Heart left ventricle (tissue), 16 donors: ENCODE measurements around the gene NUCB2. TPM values are rescaled to one million over a fixed set of nuclear protein-coding genes. Genes with fewer than 3 reads are reported as not detected.
"Not testable (repeated sequence)": the region's sequence is repeated elsewhere in the genome, so short reads cannot be mapped to it uniquely, and the experiment has no call there.

Experiments used
- ATAC-seq, 4 donors: fragments of 200-7000 bp; cut with Tn5 transposase; one replicate each; pipeline ENCODE4 v1.9.1; 2020 to 2022; ENCODE audit warnings: moderate library complexity in 4 of 4, mild to moderate bottlenecking in 3 of 4, moderate number of reproducible peaks in 1 of 4
- DNase-seq, 5 donors: peaks; one replicate each; pipeline ENCODE4 v3.0.0-alpha.2; 2020
- H3K27ac ChIP-seq, 12 donors: fragments of 200-600 bp; sonication (generic) in 4 of 12; one replicate each; pipeline versions ENCODE4 v1.5.0 to v1.8.0; 2016 to 2022; ENCODE audit warnings: mild to moderate bottlenecking in 2 of 12
- H3K27me3 ChIP-seq, 9 donors: fragments of 200-600 bp; sonication (generic) in 2 of 9; one replicate each; pipeline versions ENCODE4 v1.5.1 to v1.8.0; 2016 to 2022; ENCODE audit warnings: mild to moderate bottlenecking in 3 of 9
- H3K36me3 ChIP-seq, 9 donors: fragments of 200-600 bp; sonication (generic) in 2 of 9; one replicate each; pipeline versions ENCODE4 v1.5.0 to v1.8.0; 2018 to 2022; ENCODE audit warnings: mild to moderate bottlenecking in 2 of 9
- H3K4me1 ChIP-seq, 12 donors: fragments of 200-600 bp; sonication (generic) in 4 of 12; one replicate each; pipeline versions ENCODE4 v1.5.0 to v1.8.0; 2016 to 2022; ENCODE audit warnings: mild to moderate bottlenecking in 3 of 12
- H3K4me3 ChIP-seq, 12 donors: fragments of 200-600 bp; sonication (generic) in 4 of 12; one replicate each; pipeline versions ENCODE4 v1.5.0 to v1.8.0; 2017 to 2022; ENCODE audit warnings: mild to moderate bottlenecking in 9 of 12, moderate library complexity in 4 of 12
- H3K9me3 ChIP-seq, 12 donors: fragments of 200-600 bp; sonication (generic) in 4 of 12; one replicate each; pipeline versions ENCODE4 v1.5.0 to v1.8.0; 2016 to 2022; ENCODE audit warnings: mild to moderate bottlenecking in 1 of 12
- CTCF ChIP-seq, 12 donors: fragments of 200-600 bp; sonication (generic) in 4 of 12; IDR thresholded peaks; one replicate each; pipeline versions ENCODE4 v1.5.0 to v1.8.0; 2018 to 2022; ENCODE audit warnings: antibody characterized with exemption in 12 of 12, mild to moderate bottlenecking in 5 of 12
- POLR2A ChIP-seq, 2 donors: fragments of 450-650 bp; IDR thresholded peaks; one replicate each; pipeline ENCODE4 v1.6.1; 2017; ENCODE audit warnings: antibody characterized with exemption in 2 of 2, mild to moderate bottlenecking in 2 of 2, moderate library complexity in 2 of 2
- WGBS, 4 donors: extraction: QIAGEN DNeasy Blood & Tissue Kit in 2 of 4; methylation state at CpG; one replicate each; pipeline versions ENCODE4 v1.1.5 to v1.1.7; 2013 to 2018; 5-methylcytosine and 5-hydroxymethylcytosine counted together
- intact Hi-C, 10 donors: fragments of 100-400 bp; cut with DNase I; formaldehyde crosslinking; loops; one replicate each; pipeline versions ENCODE4 v1.11.1 to v1.14.2; 2022
- polyA plus RNA-seq, 2 donors: library from polyadenylated mRNA; stranded (reverse); fragments of 200-250 nt; gene quantifications; one replicate each; pipeline ENCODE4 v1.2.3, GENCODE V29; 2013
- total RNA-seq, 9 donors: library from RNA; depleted of rRNA in 2 of 9; stranded (reverse); fragments of >200 nt in 2 of 9; fragmentation: NEBNext Ultra II Directional in 3 of 9; extraction: Animal tissue kit (Norgen Biotek cat#: 25700) in 3 of 9; gene quantifications; one replicate each; pipeline versions ENCODE4 v1.1.0 to v1.2.4, GENCODE V29; 2016 to 2023
- donor health status: ischemic (EF 13 %, LVEDD 7.1; RV severe dilation, severe dysfunction).
- donor health status: healthy with polysubstance abuse.
- donor health status: DM: no; HTN: yes; CAD: no.
- donor health status: DM: no; HTN: no; CAD: no.
- donor health status: ischemic (EF 25% LVEDD 6.9; RV normal size, moderate dysfunction).
- donor health status: ischemic (EF 25% LVEDD 5.7; RV mildly dilated, moderate dysfunction).
- donor health status: healthy.
- donor health status: DM: yes; HTN: yes; CAD: no.
- donor health status: ischemic (EF 35%, LVEDD 5.7; RV mildly dilated, moderate dysfunction).
- donor health status: nonischemic (EF 11% LVEDD 7.7; RV severe dilation, severe dysfunction).
- donor health status: DM: yes; HTN: yes; CAD: no.
- donor health status: PGD.
- donor health status: ischemic (EF 29% LVEDD 5.4; RV normal size, mild dysfunction).
- donor health status: nonischemic (EF 23%, LVEDD 6.1; RV moderate dilation, normal function).

The NUCB2 gene
- total and polyA plus RNA-seq, 11 donors = 41.4 to 180 (median 87.0) TPM

GRCh38 chr11:17230867-17231851, 45.4 kb upstream of the NUCB2 start:
- WGBS, 4 donors = 78 to 85% (median 81%) methylated on average over 3 of the region's 3 CpGs
- ATAC-seq (no peak), DNase-seq (no peak)
- H3K9me3 ChIP-seq = no peaks in the 10 kb centered on the region
- H3K4me3 ChIP-seq = no peak overlapping the region
- H3K4me1 ChIP-seq = peaks cover 0 to 7% (median 0%) of the 10 kb centered on the region in 12 donors
- intact Hi-C loops = loop anchor here in 6 of 10 donors (2.0 to 10.0 kb wide), 8 partner anchors 121 to 296 kb away; partner anchors contain the start of gene NCR3LG1 (in 2 of the 6)
- no peaks in the 10 kb centered on the region for H3K36me3 ChIP-seq
- TF ChIP-seq CTCF (IDR thresholded peaks at IDR 0.05) = no peak
- TF ChIP-seq POLR2A (IDR thresholded peaks at IDR 0.05) = no peak
- no peak overlapping the region for H3K27ac ChIP-seq
- no peaks in the 10 kb centered on the region for H3K27me3 ChIP-seq

- no peak for DNase-seq
- TF ChIP-seq POLR2A (IDR thresholded peaks at IDR 0.05) = no peak
- no peak for TF ChIP-seq CTCF (IDR thresholded peaks at IDR 0.05)
- no peaks in the 10 kb centered on the region for H3K36me3 ChIP-seq
- no peak overlapping the region for H3K4me3 ChIP-seq
- no peak for ATAC-seq
- H3K9me3 ChIP-seq = no peaks in the 10 kb centered on the region
- peaks cover 0 to 7% (median 0%) of the 10 kb centered on the region in 12 donors for H3K4me1 ChIP-seq
- no peaks in the 10 kb centered on the region for H3K27me3 ChIP-seq
- H3K27ac ChIP-seq = no peak overlapping the region
- intact Hi-C loops = loop anchor here in 6 of 10 donors (5.0 to 10.0 kb wide), 7 partner anchors 119 to 294 kb away; partner anchors contain the start of gene NCR3LG1 (in 2 of the 6)
Measured at GRCh38 chr11:17233101-17233500, 43.4 kb upstream of the NUCB2 start.

- intact Hi-C loops = loop anchor here in 4 of 10 donors (10.0 kb wide), 3 partner anchors 116 to 286 kb away; partner anchors contain the start of gene NCR3LG1 (in 1 of the 4)
- Histone ChIP-seq H3K36me3 (no peaks in the 10 kb centered on the region), H3K4me3 (no peak overlapping the region), H3K4me1 (no peaks in the 10 kb centered on the region), H3K27me3 (no peaks in the 10 kb centered on the region), H3K9me3 (no peaks in the 10 kb centered on the region), H3K27ac (no peak overlapping the region)
- WGBS, 4 donors = 64 to 67% (median 67%) methylated on average over 3 of the region's 3 CpGs
- ATAC-seq (no peak), DNase-seq (no peak)
- TF ChIP-seq POLR2A (IDR thresholded peaks at IDR 0.05) (no peak), CTCF (IDR thresholded peaks at IDR 0.05) (no peak)
Measured at GRCh38 chr11:17238377-17238776, 38.2 kb upstream of the NUCB2 start.

GRCh38 chr11:17239927-17240326, 36.6 kb upstream of the NUCB2 start:
- not testable (repeated sequence) for DNase-seq, H3K27ac ChIP-seq, H3K9me3 ChIP-seq, H3K36me3 ChIP-seq, H3K4me1 ChIP-seq, H3K27me3 ChIP-seq, H3K4me3 ChIP-seq, ATAC-seq
- intact Hi-C loops = loop anchor here in 4 of 10 donors (10.0 kb wide), 3 partner anchors 115 to 285 kb away; partner anchors contain the start of gene NCR3LG1 (in 1 of the 4)
- 81 to 94% (median 86%) methylated on average over 4 of the region's 4 CpGs for WGBS, 4 donors
